ENCODE measurements around the gene TYMP.

- TF ChIP-seq, protein P1, sequence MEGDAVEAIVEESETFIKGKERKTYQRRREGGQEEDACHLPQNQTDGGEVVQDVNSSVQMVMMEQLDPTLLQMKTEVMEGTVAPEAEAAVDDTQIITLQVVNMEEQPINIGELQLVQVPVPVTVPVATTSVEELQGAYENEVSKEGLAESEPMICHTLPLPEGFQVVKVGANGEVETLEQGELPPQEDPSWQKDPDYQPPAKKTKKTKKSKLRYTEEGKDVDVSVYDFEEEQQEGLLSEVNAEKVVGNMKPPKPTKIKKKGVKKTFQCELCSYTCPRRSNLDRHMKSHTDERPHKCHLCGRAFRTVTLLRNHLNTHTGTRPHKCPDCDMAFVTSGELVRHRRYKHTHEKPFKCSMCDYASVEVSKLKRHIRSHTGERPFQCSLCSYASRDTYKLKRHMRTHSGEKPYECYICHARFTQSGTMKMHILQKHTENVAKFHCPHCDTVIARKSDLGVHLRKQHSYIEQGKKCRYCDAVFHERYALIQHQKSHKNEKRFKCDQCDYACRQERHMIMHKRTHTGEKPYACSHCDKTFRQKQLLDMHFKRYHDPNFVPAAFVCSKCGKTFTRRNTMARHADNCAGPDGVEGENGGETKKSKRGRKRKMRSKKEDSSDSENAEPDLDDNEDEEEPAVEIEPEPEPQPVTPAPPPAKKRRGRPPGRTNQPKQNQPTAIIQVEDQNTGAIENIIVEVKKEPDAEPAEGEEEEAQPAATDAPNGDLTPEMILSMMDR (IDR thresholded peaks at IDR 0.05) = no peak
- TF ChIP-seq POLR2A (IDR thresholded peaks at IDR 0.05) = no peak
- no peak for TF ChIP-seq EP300 (IDR thresholded peaks at IDR 0.05)
- no peak for TF ChIP-seq POLR2AphosphoS5 (IDR thresholded peaks at IDR 0.05)
Measured at GRCh38 chr22:50542416-50542927, 12.7 kb upstream of the TYMP start.
